HepG2 (cell line): ENCODE data around the gene CDC42EP5. TPM values are rescaled to one million over a fixed set of nuclear protein-coding genes. Genes with fewer than 3 reads are reported as not detected.

Source experiments
- CEBPG ChIP-seq: IDR thresholded peaks from 2 replicates; pipeline ENCODE4 v1.6.1; 2016
- ETV6 ChIP-seq: sonication (generic); formaldehyde crosslinking; conservative IDR thresholded peaks from 2 replicates; pipeline ENCODE4 v1.4.0; 2020; ENCODE audit warnings: missing genetic modification reagents
- HMG20A ChIP-seq: IDR thresholded peaks from 2 replicates; pipeline ENCODE4 v1.6.1; 2016; ENCODE audit warnings: borderline replicate concordance
- MBNL3 ChIP-seq: fragments of 250-450 bp; sonication (Bioruptor Pico); conservative IDR thresholded peaks from 2 replicates; pipeline ENCODE4 v1.8.0; 2022; ENCODE audit warnings: mild to moderate bottlenecking, inconsistent platforms
- NCOA1 ChIP-seq: sonication (generic); formaldehyde crosslinking; IDR thresholded peaks from 2 replicates; pipeline ENCODE4 v1.9.0; 2021; ENCODE audit warnings: missing genetic modification reagents
- RELA ChIP-seq: sonication (generic); formaldehyde crosslinking; IDR thresholded peaks from 2 replicates; pipeline ENCODE4 v1.4.0; 2020; ENCODE audit warnings: missing genetic modification reagents
- SOX5 ChIP-seq: IDR thresholded peaks from 2 replicates; pipeline ENCODE4 v1.6.1; 2016; ENCODE audit warnings: borderline replicate concordance
- TP53 ChIP-seq: sonication (generic); formaldehyde crosslinking; conservative IDR thresholded peaks from 2 replicates; pipeline ENCODE4 v1.4.0; 2020; ENCODE audit warnings: missing genetic modification reagents
- ZNF782 ChIP-seq: sonication (generic); formaldehyde crosslinking; IDR thresholded peaks from 2 replicates; pipeline ENCODE4 v1.4.0; 2020; ENCODE audit warnings: missing genetic modification reagents, mild to moderate bottlenecking, borderline replicate concordance
- polyA plus RNA-seq, 8 experiments: library from polyadenylated mRNA; depleted of rRNA in 3 of 8; stranded (reverse) in 7 of 8; unstranded in 1 of 8; fragments of >200 nt; fragmentation: Illumina TruSeq in 4 of 8; extraction: Trizol in 4 of 8; gene quantifications; 2 replicates each; pipeline versions ENCODE4 v1.2.1 to v1.2.3, GENCODE V29; 2011 to 2016; ENCODE audit warnings: low read depth in 4 of 8, missing spikeins in 1 of 8, mixed read lengths in 1 of 8; ENCODE audit not compliant: insufficient read depth in 1 of 8
- total RNA-seq, 5 experiments: library from RNA; depleted of rRNA; stranded (reverse); fragments of >200 nt; fragmentation: Illumina TruSeq; extraction: Trizol; gene quantifications; 2 replicates each; pipeline ENCODE4 v1.2.3, GENCODE V29; 2016; ENCODE audit warnings: low read depth in 1 of 5
- TF ChIP-seq, protein P1 (sequence below): sonication (generic); formaldehyde crosslinking; IDR thresholded peaks from 2 replicates; pipeline ENCODE4 v1.5.0; 2020; ENCODE audit warnings: mild to moderate bottlenecking, missing genetic modification reagents, borderline replicate concordance
- TF ChIP-seq, protein P2 (sequence below): sonication (generic); formaldehyde crosslinking; IDR thresholded peaks from 2 replicates; pipeline ENCODE4 v1.4.0; 2020; ENCODE audit warnings: missing genetic modification reagents
- TF ChIP-seq, protein P3 (sequence below): sonication (generic); formaldehyde crosslinking; IDR thresholded peaks from 2 replicates; pipeline ENCODE4 v1.4.0; 2020; ENCODE audit warnings: missing genetic modification reagents
- TF ChIP-seq, protein P4 (sequence below): sonication (generic); formaldehyde crosslinking; IDR thresholded peaks from 2 replicates; pipeline ENCODE4 v1.8.0; 2022; ENCODE audit warnings: mild to moderate bottlenecking, missing genetic modification reagents, borderline replicate concordance
- TF ChIP-seq, protein P5 (sequence below): IDR thresholded peaks from 2 replicates; pipeline ENCODE4 v1.6.1; 2018; ENCODE audit warnings: missing genetic modification reagents

Gene CDC42EP5
- total and polyA plus RNA-seq, 2 of the 13 experiments (the other 11 are each of a cell fraction or from before 2014, with no cell fraction given) = 0.41 to 1.6 TPM

DNA sequence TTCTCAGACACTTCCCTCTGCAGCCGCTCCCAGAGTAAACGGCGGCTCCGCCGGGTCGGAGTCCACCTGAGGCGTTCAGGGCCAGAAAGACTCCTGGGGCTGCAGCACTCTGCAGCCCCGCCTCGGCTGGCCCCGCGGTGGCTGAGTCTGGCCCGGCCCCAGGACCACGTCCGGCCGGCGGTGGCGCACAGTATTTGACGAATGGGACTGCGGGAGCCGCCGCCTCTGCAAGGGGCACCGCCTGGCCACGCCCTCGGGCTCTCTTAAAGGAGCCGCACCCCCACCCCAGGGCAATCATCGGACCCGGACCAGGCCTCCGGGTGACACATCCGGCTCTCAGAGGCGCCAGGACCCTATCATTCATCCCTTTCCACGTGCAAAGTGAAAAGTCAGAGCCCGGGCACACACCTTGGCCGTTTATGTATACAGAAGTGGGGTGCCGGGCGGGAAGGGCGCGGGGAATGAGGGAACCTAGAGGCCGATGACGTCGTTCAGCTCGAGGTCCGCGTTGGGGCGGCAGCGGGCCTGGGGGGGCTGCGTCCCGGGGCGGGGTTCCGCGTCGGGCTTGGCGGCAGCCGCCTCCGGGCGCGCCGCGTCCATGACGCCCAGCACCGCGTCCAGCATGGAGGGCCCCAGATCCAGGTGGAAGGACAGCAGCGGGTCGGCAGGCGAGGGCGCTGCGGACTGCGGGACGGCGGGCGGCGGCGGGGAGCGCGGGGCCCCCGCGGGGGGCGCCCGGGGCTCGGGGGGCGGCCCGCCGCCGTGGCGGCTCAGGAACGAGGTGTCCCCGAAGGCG is 8.3 kb downstream of the CDC42EP5 start (continued):
- TF ChIP-seq, protein P1, sequence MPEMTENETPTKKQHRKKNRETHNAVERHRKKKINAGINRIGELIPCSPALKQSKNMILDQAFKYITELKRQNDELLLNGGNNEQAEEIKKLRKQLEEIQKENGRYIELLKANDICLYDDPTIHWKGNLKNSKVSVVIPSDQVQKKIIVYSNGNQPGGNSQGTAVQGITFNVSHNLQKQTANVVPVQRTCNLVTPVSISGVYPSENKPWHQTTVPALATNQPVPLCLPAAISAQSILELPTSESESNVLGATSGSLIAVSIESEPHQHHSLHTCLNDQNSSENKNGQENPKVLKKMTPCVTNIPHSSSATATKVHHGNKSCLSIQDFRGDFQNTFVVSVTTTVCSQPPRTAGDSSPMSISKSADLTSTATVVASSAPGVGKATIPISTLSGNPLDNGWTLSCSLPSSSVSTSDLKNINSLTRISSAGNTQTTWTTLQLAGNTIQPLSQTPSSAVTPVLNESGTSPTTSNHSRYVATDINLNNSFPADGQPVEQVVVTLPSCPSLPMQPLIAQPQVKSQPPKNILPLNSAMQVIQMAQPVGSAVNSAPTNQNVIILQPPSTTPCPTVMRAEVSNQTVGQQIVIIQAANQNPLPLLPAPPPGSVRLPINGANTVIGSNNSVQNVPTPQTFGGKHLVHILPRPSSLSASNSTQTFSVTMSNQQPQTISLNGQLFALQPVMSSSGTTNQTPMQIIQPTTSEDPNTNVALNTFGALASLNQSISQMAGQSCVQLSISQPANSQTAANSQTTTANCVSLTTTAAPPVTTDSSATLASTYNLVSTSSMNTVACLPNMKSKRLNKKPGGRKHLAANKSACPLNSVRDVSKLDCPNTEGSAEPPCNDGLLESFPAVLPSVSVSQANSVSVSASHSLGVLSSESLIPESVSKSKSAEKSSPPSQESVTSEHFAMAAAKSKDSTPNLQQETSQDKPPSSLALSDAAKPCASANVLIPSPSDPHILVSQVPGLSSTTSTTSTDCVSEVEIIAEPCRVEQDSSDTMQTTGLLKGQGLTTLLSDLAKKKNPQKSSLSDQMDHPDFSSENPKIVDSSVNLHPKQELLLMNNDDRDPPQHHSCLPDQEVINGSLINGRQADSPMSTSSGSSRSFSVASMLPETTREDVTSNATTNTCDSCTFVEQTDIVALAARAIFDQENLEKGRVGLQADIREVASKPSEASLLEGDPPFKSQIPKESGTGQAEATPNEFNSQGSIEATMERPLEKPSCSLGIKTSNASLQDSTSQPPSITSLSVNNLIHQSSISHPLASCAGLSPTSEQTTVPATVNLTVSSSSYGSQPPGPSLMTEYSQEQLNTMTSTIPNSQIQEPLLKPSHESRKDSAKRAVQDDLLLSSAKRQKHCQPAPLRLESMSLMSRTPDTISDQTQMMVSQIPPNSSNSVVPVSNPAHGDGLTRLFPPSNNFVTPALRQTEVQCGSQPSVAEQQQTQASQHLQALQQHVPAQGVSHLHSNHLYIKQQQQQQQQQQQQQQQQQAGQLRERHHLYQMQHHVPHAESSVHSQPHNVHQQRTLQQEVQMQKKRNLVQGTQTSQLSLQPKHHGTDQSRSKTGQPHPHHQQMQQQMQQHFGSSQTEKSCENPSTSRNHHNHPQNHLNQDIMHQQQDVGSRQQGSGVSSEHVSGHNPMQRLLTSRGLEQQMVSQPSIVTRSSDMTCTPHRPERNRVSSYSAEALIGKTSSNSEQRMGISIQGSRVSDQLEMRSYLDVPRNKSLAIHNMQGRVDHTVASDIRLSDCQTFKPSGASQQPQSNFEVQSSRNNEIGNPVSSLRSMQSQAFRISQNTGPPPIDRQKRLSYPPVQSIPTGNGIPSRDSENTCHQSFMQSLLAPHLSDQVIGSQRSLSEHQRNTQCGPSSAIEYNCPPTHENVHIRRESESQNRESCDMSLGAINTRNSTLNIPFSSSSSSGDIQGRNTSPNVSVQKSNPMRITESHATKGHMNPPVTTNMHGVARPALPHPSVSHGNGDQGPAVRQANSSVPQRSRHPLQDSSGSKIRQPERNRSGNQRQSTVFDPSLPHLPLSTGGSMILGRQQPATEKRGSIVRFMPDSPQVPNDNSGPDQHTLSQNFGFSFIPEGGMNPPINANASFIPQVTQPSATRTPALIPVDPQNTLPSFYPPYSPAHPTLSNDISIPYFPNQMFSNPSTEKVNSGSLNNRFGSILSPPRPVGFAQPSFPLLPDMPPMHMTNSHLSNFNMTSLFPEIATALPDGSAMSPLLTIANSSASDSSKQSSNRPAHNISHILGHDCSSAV (CRISPR knock-in tag) = no peak
- TF ChIP-seq SOX5 (CRISPR knock-in tag) (peak; percentile 44; the same call in 1 of the 2 replicates), NCOA1 (CRISPR knock-in tag) (no peak), ETV6 (CRISPR knock-in tag) (peak; percentile 27; the same call in 1 of the 2 replicates), RELA (0 out of 2 replicates have a peak, but pooled peaks have one; percentile 12), HMG20A (CRISPR knock-in tag) (no peak), ZNF782 (CRISPR knock-in tag) (no peak), MBNL3 (CRISPR knock-in tag) (no peak), TP53 (CRISPR knock-in tag) (peak; percentile 54; the same call in 1 of the 2 replicates), CEBPG (CRISPR knock-in tag) (no peak)
- TF ChIP-seq, protein P2, sequence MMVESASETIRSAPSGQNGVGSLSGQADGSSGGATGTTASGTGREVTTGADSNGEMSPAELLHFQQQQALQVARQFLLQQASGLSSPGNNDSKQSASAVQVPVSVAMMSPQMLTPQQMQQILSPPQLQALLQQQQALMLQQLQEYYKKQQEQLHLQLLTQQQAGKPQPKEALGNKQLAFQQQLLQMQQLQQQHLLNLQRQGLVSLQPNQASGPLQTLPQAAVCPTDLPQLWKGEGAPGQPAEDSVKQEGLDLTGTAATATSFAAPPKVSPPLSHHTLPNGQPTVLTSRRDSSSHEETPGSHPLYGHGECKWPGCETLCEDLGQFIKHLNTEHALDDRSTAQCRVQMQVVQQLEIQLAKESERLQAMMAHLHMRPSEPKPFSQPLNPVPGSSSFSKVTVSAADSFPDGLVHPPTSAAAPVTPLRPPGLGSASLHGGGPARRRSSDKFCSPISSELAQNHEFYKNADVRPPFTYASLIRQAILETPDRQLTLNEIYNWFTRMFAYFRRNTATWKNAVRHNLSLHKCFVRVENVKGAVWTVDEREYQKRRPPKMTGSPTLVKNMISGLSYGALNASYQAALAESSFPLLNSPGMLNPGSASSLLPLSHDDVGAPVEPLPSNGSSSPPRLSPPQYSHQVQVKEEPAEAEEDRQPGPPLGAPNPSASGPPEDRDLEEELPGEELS = no peak
- TF ChIP-seq, protein P3, sequence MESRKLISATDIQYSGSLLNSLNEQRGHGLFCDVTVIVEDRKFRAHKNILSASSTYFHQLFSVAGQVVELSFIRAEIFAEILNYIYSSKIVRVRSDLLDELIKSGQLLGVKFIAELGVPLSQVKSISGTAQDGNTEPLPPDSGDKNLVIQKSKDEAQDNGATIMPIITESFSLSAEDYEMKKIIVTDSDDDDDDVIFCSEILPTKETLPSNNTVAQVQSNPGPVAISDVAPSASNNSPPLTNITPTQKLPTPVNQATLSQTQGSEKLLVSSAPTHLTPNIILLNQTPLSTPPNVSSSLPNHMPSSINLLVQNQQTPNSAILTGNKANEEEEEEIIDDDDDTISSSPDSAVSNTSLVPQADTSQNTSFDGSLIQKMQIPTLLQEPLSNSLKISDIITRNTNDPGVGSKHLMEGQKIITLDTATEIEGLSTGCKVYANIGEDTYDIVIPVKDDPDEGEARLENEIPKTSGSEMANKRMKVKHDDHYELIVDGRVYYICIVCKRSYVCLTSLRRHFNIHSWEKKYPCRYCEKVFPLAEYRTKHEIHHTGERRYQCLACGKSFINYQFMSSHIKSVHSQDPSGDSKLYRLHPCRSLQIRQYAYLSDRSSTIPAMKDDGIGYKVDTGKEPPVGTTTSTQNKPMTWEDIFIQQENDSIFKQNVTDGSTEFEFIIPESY (CRISPR knock-in tag) = no peak; the same call in 1 of the 2 replicates
- TF ChIP-seq, protein P4, sequence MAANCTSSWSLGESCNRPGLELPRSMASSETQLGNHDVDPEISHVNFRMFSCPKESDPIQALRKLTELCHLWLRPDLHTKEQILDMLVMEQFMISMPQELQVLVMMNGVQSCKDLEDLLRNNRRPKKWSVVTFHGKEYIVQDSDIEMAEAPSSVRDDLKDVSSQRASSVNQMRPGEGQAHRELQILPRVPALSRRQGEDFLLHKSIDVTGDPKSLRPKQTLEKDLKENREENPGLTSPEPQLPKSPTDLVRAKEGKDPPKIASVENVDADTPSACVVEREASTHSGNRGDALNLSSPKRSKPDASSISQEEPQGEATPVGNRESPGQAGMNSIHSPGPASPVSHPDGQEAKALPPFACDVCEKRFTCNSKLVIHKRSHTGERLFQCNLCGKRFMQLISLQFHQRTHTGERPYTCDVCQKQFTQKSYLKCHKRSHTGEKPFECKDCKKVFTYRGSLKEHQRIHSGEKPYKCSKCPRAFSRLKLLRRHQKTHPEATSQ (CRISPR knock-in tag) = no peak
- TF ChIP-seq, protein P5, sequence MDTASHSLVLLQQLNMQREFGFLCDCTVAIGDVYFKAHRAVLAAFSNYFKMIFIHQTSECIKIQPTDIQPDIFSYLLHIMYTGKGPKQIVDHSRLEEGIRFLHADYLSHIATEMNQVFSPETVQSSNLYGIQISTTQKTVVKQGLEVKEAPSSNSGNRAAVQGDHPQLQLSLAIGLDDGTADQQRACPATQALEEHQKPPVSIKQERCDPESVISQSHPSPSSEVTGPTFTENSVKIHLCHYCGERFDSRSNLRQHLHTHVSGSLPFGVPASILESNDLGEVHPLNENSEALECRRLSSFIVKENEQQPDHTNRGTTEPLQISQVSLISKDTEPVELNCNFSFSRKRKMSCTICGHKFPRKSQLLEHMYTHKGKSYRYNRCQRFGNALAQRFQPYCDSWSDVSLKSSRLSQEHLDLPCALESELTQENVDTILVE = 0 out of 2 replicates have a peak, but pooled peaks have one; percentile 29
